Smooth muscle cell (in vitro differentiated cells): ENCODE data around the gene RCE1. TPM values are rescaled to one million over a fixed set of nuclear protein-coding genes. Genes with fewer than 3 reads are reported as not detected.

Source experiments
- DNase-seq: peaks from one replicate; lab custom pipeline; 2025; ENCODE audit not compliant: unreplicated experiment; lab: John Stamatoyannopoulos, UW
- H2AFZ ChIP-seq: fragments of 200-600 bp; sonication (generic); 2 replicates; pipeline ENCODE4 v1.6.0; 2016; ENCODE audit warnings: antibody characterized with exemption, low read depth, mild to moderate bottlenecking
- H3F3A ChIP-seq: fragments of 200-600 bp; sonication (generic); 2 replicates; pipeline ENCODE4 v1.6.0; 2017; ENCODE audit warnings: antibody characterized with exemption, low read depth
- H3K27ac ChIP-seq: fragments of 200-600 bp; sonication (generic); 2 replicates; pipeline ENCODE4 v1.5.1; 2016; ENCODE audit warnings: low read depth, mild to moderate bottlenecking
- H3K27me3 ChIP-seq: fragments of 200-600 bp; sonication (generic); 2 replicates; pipeline ENCODE4 v1.6.1; 2016; ENCODE audit warnings: low read depth, mild to moderate bottlenecking
- H3K36me3 ChIP-seq: fragments of 200-600 bp; sonication (generic); 2 replicates; pipeline ENCODE4 v1.5.1; 2016; ENCODE audit warnings: low read depth
- H3K4me1 ChIP-seq: fragments of 200-600 bp; sonication (generic); 2 replicates; pipeline ENCODE4 v1.5.1; 2016; ENCODE audit warnings: low read depth
- H3K4me2 ChIP-seq: fragments of 200-600 bp; sonication (generic); 2 replicates; pipeline ENCODE4 v1.6.0; 2016; ENCODE audit warnings: mild to moderate bottlenecking
- H3K4me3 ChIP-seq: fragments of 200-600 bp; sonication (generic); 2 replicates; pipeline ENCODE4 v1.5.1; 2016; ENCODE audit warnings: mild to moderate bottlenecking
- H3K79me2 ChIP-seq: fragments of 200-600 bp; sonication (generic); 2 replicates; pipeline ENCODE4 v1.6.0; 2016; ENCODE audit warnings: low read depth, mild to moderate bottlenecking
- H3K9ac ChIP-seq: fragments of 200-600 bp; sonication (generic); 2 replicates; pipeline ENCODE4 v1.6.0; 2016; ENCODE audit warnings: low read depth
- H3K9me3 ChIP-seq: fragments of 200-600 bp; sonication (generic); replicated peaks from 2 replicates; pipeline ENCODE4 v1.5.1; 2016; ENCODE audit warnings: low read depth
- H4K20me1 ChIP-seq: fragments of 200-600 bp; sonication (generic); 2 replicates; pipeline ENCODE4 v1.6.0; 2016; ENCODE audit warnings: low read depth
- CTCF ChIP-seq: fragments of 200-600 bp; sonication (generic); IDR thresholded peaks from 2 replicates; pipeline ENCODE4 v1.5.1; 2017; ENCODE audit warnings: borderline replicate concordance, mild to moderate bottlenecking, antibody characterized with exemption; ENCODE audit not compliant: insufficient read depth, poor library complexity, severe bottlenecking
- WGBS: methylation state at CpG from one replicate; pipeline ENCODE4 v1.1.7; 2016; ENCODE audit warnings: low lambda C conversion rate; 5-methylcytosine and 5-hydroxymethylcytosine counted together
- polyA plus RNA-seq: library from polyadenylated mRNA; unstranded; fragments of >200 nt; fragmentation: Nextera tagmentation; extraction: Ambion mirVana; gene quantifications from 2 replicates; pipeline ENCODE4 v1.2.1, GENCODE V29; 2016
- total RNA-seq: library from RNA; depleted of rRNA; stranded (reverse); fragments of >200 nt; gene quantifications from 2 replicates; pipeline ENCODE4 v1.2.3, GENCODE V29; 2014

The RCE1 gene
- total and polyA plus RNA-seq, 2 experiments from 2014 or later: 25.2 to 33.5 TPM

GRCh38 chr11:66877588-66878385, 34.5 kb downstream of the RCE1 start:
- H3K4me2 ChIP-seq: no peak overlapping the region
- no peaks in the 10 kb centered on the region for H3K27me3 ChIP-seq
- peaks cover 17% of the 10 kb centered on the region for H4K20me1 ChIP-seq
- TF ChIP-seq CTCF: no peak
- no peaks in the 10 kb centered on the region for H3K4me1 ChIP-seq
- H2AFZ ChIP-seq: no peak overlapping the region
- no peak for DNase-seq
- H3K9me3 ChIP-seq: no peaks in the 10 kb centered on the region
- H3K27ac ChIP-seq: no peak overlapping the region
- no peak overlapping the region for H3K9ac ChIP-seq
- no peaks in the 10 kb centered on the region for H3K79me2 ChIP-seq
- H3F3A ChIP-seq: no peaks in the 10 kb centered on the region
- 90% methylated on average over 9 of the region's 9 CpGs for WGBS
- H3K4me3 ChIP-seq: no peak overlapping the region
- H3K36me3 ChIP-seq: no peaks in the 10 kb centered on the region

- H3K36me3 ChIP-seq: no peaks in the 10 kb centered on the region
- no peak overlapping the region for H3K4me3 ChIP-seq
- peaks cover 3% of the 10 kb centered on the region for H3K4me1 ChIP-seq
- no peaks in the 10 kb centered on the region for H3K27me3 ChIP-seq
- H3F3A ChIP-seq: no peaks in the 10 kb centered on the region
- H4K20me1 ChIP-seq: peaks cover 17% of the 10 kb centered on the region
- no peak overlapping the region for H3K9ac ChIP-seq
- no peak overlapping the region for H3K27ac ChIP-seq
- H2AFZ ChIP-seq: no peak overlapping the region
- H3K9me3 ChIP-seq: no peaks in the 10 kb centered on the region
- no peak overlapping the region for H3K4me2 ChIP-seq
- no peak for DNase-seq
- 74% methylated on average over 12 of the region's 12 CpGs for WGBS
- H3K79me2 ChIP-seq: no peaks in the 10 kb centered on the region
- TF ChIP-seq CTCF: no peak
These were observed 35.2 kb downstream of the RCE1 start for GRCh38 chr11:66878474-66878873.

- peaks cover 6% of the 10 kb centered on the region for H3K4me1 ChIP-seq
- no peaks in the 10 kb centered on the region for H3K27me3 ChIP-seq
- no peak for TF ChIP-seq CTCF
- no peaks in the 10 kb centered on the region for H3F3A ChIP-seq
- H2AFZ ChIP-seq: no peak overlapping the region
- peaks cover 17% of the 10 kb centered on the region for H4K20me1 ChIP-seq
- H3K79me2 ChIP-seq: no peaks in the 10 kb centered on the region
- H3K4me3 ChIP-seq: no peak overlapping the region
- H3K36me3 ChIP-seq: no peaks in the 10 kb centered on the region
- H3K4me2 ChIP-seq: no peak overlapping the region
- no peak for DNase-seq
- no peak overlapping the region for H3K27ac ChIP-seq
- H3K9me3 ChIP-seq: no peaks in the 10 kb centered on the region
- no peak overlapping the region for H3K9ac ChIP-seq
- WGBS: 96% methylated on average over 7 of the region's 7 CpGs
These were observed 35.8 kb downstream of the RCE1 start for GRCh38 chr11:66879000-66879399.

GRCh38 chr11:66879583-66879982, 36.3 kb downstream of the RCE1 start:
- H3K27ac ChIP-seq: no peak overlapping the region
- 95% methylated on average over 9 of the region's 9 CpGs for WGBS
- no peaks in the 10 kb centered on the region for H3F3A ChIP-seq
- no peak overlapping the region for H3K9ac ChIP-seq
- no peaks in the 10 kb centered on the region for H3K9me3 ChIP-seq
- H3K4me2 ChIP-seq: no peak overlapping the region
- no peaks in the 10 kb centered on the region for H3K79me2 ChIP-seq
- H4K20me1 ChIP-seq: peaks cover 17% of the 10 kb centered on the region
- peaks cover 6% of the 10 kb centered on the region for H3K4me1 ChIP-seq
- no peaks in the 10 kb centered on the region for H3K27me3 ChIP-seq
- H2AFZ ChIP-seq: no peak overlapping the region
- no peak for TF ChIP-seq CTCF
- no peaks in the 10 kb centered on the region for H3K36me3 ChIP-seq
- H3K4me3 ChIP-seq: no peak overlapping the region
- no peak for DNase-seq
